ENCODE measurements around the gene HSD17B3.
"Not testable (repeated sequence)": the region's sequence is repeated elsewhere in the genome, so short reads cannot be mapped to it uniquely, and the experiment has no call there.

Gene HSD17B3

GRCh38 chr9:96305171-96305570 lies 3.2 kb upstream of the HSD17B3 start:
- DNase-seq = no peak

GRCh38 chr9:96304230-96304629 lies 2.3 kb upstream of the HSD17B3 start:
- no peak for DNase-seq

GRCh38 chr9:96299823-96300222 lies 2.2 kb downstream of the HSD17B3 start:
- no peak for DNase-seq

GRCh38 chr9:96294159-96294545 lies 7.8 kb downstream of the HSD17B3 start:
- no peak for DNase-seq

- DNase-seq = no peak
Measured at GRCh38 chr9:96293498-96294158, 8.3 kb downstream of the HSD17B3 start.

DNA sequence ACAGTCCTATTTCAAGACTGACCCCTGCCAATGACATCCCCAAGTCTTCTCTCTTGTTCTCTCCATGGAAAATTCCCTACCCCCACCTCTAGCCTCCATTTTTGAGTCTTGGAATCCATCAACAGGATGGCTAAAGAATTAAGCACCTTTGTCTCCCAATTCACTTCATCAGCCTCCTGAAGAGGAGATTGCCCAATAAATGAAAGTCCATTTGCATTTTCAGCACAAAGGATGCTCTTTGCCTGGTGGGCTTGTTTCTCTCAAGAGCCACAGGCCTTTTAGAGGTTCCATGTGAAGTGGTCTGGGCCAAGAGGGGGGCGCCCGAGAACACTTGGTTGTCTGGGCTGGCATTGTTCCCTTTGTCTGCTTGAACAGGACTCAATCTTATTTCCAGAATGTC lies 12.6 kb downstream of the HSD17B3 start:
- DNase-seq = no peak

DNA sequence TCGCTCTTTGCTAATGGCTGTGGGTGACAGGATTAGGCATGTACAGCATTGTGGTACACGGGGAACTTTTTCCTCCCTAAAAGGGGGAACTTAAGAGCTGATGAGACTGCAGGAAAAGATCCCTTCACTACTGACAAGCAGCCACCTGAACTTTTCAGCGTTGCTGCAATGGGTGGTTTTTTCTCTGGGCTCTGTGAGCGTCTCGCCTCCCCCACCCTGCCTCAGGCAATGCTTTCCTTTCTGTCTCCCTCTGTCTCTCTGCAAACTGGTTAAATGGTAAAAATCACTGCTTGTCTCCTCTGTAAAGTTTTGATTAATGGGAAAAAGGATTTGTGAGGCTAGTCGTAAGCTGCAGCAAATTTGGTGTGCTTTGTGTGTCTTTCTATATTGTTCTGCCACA lies 20.3 kb downstream of the HSD17B3 start:
- DNase-seq = no peak

- DNase-seq = no peak
Measured at GRCh38 chr9:96279932-96280331, 22.0 kb downstream of the HSD17B3 start.

- no peak for DNase-seq
Measured at GRCh38 chr9:96274939-96275338, 27.0 kb downstream of the HSD17B3 start.

GRCh38 chr9:96270236-96270744 lies 31.7 kb downstream of the HSD17B3 start:
- no peak for DNase-seq

GRCh38 chr9:96258967-96259366 lies 43.0 kb downstream of the HSD17B3 start:
- no peak for DNase-seq

- no peak for DNase-seq
Measured at GRCh38 chr9:96256800-96257199, 45.2 kb downstream of the HSD17B3 start.

- DNase-seq = no peak
Measured at GRCh38 chr9:96255698-96256097, 46.3 kb downstream of the HSD17B3 start.

GRCh38 chr9:96253059-96253696 lies 48.8 kb downstream of the HSD17B3 start:
- no peak for DNase-seq

- DNase-seq = no peak
Measured at GRCh38 chr9:96251451-96251850, 50.5 kb downstream of the HSD17B3 start.

DNA sequence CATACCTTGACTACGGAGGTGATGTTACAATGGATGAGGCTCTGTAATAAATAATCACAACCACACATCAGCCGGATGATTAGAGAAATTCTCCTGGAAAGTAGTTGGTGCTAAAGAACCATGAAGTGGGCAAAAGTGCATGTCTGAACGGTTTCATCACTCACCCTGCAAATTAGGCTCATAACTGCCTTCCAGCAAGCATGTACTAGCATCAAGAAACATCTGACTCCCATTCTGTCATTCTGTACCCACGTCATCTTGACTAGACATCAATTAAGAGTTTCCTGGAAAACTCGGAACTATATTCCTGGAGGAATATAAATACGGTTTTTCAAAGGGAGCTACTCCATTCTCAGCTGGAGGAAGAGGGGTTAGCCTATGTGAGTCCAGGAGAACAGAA lies 52.2 kb downstream of the HSD17B3 start:
- no peak for DNase-seq

GRCh38 chr9:96246267-96246671 lies 55.7 kb downstream of the HSD17B3 start:
- DNase-seq = no peak

GRCh38 chr9:96245399-96245798 lies 56.6 kb downstream of the HSD17B3 start:
- no peak for DNase-seq

GRCh38 chr9:96243778-96244177 lies 58.2 kb downstream of the HSD17B3 start:
- DNase-seq = no peak

- DNase-seq = no peak
Measured at GRCh38 chr9:96242811-96243210, 59.2 kb downstream of the HSD17B3 start.

DNA sequence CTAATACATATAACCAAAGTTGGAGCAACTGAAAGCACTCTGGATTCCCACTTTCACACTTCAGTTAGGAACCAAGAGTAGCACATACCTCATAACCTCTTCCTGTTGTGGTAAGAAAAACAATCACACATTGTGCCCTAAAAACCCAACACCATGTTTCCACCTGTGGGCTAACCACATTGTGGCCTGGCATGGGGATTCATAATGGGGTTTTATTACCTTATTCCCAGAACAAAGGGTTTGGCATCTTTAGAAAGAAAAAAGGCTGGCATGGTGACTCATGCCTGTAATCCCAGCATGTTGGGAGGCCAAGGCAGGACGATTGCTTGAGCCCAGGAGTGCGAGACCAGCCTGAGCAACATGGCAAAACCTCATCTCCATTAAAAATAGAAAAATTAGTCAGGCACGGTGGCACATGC lies 60.6 kb downstream of the HSD17B3 start:
- no peak for DNase-seq

DNA sequence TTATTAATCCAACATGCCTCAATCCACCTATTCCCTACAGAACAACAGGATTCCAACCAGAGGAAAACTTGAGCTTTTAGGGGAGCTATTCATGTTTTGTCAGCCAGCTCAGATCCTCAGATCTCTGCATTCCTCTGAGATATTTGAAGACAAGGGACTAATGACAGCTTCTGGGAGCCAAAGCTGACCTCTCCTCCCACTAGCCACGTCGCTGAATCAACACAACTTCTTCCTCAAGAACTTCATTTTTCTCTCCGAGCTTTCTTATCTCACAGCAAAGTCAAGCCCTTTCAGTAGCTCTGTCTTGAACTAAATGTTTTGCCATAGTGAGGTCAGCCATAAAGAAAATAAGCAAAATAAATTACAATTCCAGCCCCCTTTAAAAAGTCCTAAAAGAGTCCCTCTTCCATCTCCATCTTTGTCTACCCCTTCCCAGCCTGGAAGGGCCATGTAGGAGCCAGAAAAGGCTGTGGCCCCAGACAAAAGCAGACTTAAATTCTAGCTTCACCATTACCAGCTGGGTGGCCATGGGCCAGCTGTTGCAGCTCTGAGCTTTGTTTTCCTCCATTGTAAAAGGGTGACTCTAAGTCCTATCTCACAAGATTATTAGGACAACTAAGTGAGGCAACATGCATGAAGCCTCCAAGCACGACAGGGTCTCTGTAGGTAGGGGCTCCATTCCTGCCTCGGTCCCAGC lies 65.0 kb downstream of the HSD17B3 start:
- DNase-seq = no peak

DNA sequence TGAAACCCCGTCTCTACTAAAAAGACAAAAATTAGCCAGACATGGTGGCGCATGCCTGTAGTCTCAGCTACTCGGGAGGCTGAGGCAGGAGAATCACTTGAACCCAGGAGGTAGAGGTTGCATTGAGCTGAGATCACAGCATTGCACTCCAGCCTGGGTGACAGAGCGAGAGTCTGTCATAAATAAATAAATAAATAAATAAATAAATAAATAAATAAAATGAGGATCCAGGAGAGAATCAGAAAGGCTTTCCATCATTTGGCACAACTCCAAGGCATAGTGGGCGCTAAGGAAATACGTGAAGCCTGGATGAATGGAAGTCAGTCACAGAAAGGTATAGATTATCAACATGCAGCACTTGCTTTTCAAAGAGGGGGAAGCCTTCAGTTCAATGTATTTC lies 65.6 kb downstream of the HSD17B3 start:
- DNase-seq = not testable (repeated sequence)

Data from AML-193 (cell line).